GM18507 (cell line): ENCODE measurements around the gene FAM153A.
"Not testable (repeated sequence)": the region's sequence is repeated elsewhere in the genome, so short reads cannot be mapped to it uniquely, and the experiment has no call there.

ENCODE experiments used
- DNase-seq: peaks from one replicate; pipeline ENCODE4 v3.0.0; 2011; ENCODE audit warnings: low read depth; ENCODE audit not compliant: insufficient read length; ENCODE audit errors: extremely low spot score
- FAIRE-seq: peaks from 2 replicates; lab custom pipeline; 2011; peaks lifted over from hg19 to GRCh38; lab: Jason Lieb, UNC

The FAM153A gene

GRCh38 chr5:177763737-177764508 lies 18.8 kb downstream of the FAM153A start:
- FAIRE-seq, DNase-seq: not testable (repeated sequence)

- FAIRE-seq, DNase-seq: not testable (repeated sequence)
Measured at GRCh38 chr5:177760954-177761353, 21.7 kb downstream of the FAM153A start.

- not testable (repeated sequence) for DNase-seq, FAIRE-seq
Measured at GRCh38 chr5:177747354-177747753, 35.3 kb downstream of the FAM153A start.

- FAIRE-seq, DNase-seq: not testable (repeated sequence)
Measured at GRCh38 chr5:177724858-177725257, 57.8 kb downstream of the FAM153A start.

GRCh38 chr5:177723831-177724485 lies 58.7 kb downstream of the FAM153A start:
- not testable (repeated sequence) for FAIRE-seq, DNase-seq

- not testable (repeated sequence) for FAIRE-seq
Measured at GRCh38 chr5:177722829-177723228, 59.9 kb downstream of the FAM153A start.

GRCh38 chr5:177719989-177720388 lies 62.7 kb downstream of the FAM153A start:
- not testable (repeated sequence) for FAIRE-seq, DNase-seq

More at GRCh38 chr5:177722829-177723228, 59.9 kb downstream of the FAM153A start:
- DNase-seq = not testable (repeated sequence)

- not testable (repeated sequence) for DNase-seq, FAIRE-seq
Measured at GRCh38 chr5:177715423-177715822, 67.3 kb downstream of the FAM153A start.

- FAIRE-seq, DNase-seq: not testable (repeated sequence)
Measured at GRCh38 chr5:177696100-177696499, 86.6 kb downstream of the FAM153A start.

GRCh38 chr5:177695356-177695930 lies 87.3 kb downstream of the FAM153A start:
- FAIRE-seq, DNase-seq: not testable (repeated sequence)

- not testable (repeated sequence) for FAIRE-seq
Measured at GRCh38 chr5:177694518-177694835, 88.2 kb downstream of the FAM153A start.

GRCh38 chr5:177693671-177694517 lies 88.8 kb downstream of the FAM153A start:
- FAIRE-seq, DNase-seq: not testable (repeated sequence)

More at GRCh38 chr5:177694518-177694835, 88.2 kb downstream of the FAM153A start:
- DNase-seq = not testable (repeated sequence)

GRCh38 chr5:177692969-177693368 lies 89.7 kb downstream of the FAM153A start:
- not testable (repeated sequence) for DNase-seq, FAIRE-seq

- not testable (repeated sequence) for DNase-seq, FAIRE-seq
Measured at GRCh38 chr5:177692507-177692906, 90.2 kb downstream of the FAM153A start.

GRCh38 chr5:177689011-177689610 lies 93.6 kb downstream of the FAM153A start:
- not testable (repeated sequence) for FAIRE-seq, DNase-seq

GRCh38 chr5:177688091-177688490 lies 94.6 kb downstream of the FAM153A start:
- not testable (repeated sequence) for DNase-seq, FAIRE-seq

- FAIRE-seq, DNase-seq: not testable (repeated sequence)
Measured at GRCh38 chr5:177681920-177682319, 100.8 kb downstream of the FAM153A start.
